Epidermal melanocyte (primary cell): ENCODE measurements around the gene MET.
"Not testable (repeated sequence)": the region's sequence is repeated elsewhere in the genome, so short reads cannot be mapped to it uniquely, and the experiment has no call there.

Experiments
- DNase-seq: peaks from one replicate; pipeline ENCODE4 v3.0.0; 2011; ENCODE audit warnings: low spot score; ENCODE audit not compliant: insufficient read length

Gene MET

GRCh38 chr7:116751070-116751469 lies 79.1 kb downstream of the MET start:
- not testable (repeated sequence) for DNase-seq

GRCh38 chr7:116752305-116753074 lies 80.5 kb downstream of the MET start:
- no peak for DNase-seq

DNA sequence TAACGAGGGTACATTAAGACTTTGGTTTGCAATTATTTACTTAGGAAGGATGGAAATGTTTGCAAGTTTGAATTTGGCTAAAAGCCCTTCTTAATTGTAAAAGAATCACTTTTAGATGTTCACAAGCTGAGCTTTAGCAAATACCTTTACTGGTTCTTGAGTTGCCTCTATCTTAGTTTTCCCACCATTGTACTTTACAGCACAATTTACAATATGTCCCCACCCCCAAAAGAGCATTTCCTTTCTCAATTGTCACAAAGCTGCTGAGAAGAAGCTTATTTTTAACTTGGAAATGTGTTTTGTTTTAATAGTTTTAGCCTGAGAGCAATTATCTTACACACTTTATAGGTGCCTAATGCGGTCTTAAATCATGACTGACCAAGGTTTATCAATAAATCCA lies 81.1 kb downstream of the MET start:
- no peak for DNase-seq

- DNase-seq: no peak
These were observed 82.2 kb downstream of the MET start for GRCh38 chr7:116754186-116754585.

DNA sequence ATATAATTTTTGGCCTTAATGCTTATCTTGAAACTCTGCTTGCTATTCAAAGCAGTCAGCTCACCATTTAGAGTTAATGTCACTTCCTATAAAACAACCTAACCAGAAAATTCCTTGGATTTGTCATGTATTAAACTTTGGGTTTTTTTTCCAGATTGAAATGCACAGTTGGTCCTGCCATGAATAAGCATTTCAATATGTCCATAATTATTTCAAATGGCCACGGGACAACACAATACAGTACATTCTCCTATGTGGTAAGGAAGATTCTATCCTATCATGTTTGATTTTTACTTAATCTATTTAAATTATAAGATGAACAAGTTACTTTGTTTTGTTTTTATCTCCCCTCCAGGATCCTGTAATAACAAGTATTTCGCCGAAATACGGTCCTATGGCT lies 85.3 kb downstream of the MET start:
- no peak for DNase-seq

DNA sequence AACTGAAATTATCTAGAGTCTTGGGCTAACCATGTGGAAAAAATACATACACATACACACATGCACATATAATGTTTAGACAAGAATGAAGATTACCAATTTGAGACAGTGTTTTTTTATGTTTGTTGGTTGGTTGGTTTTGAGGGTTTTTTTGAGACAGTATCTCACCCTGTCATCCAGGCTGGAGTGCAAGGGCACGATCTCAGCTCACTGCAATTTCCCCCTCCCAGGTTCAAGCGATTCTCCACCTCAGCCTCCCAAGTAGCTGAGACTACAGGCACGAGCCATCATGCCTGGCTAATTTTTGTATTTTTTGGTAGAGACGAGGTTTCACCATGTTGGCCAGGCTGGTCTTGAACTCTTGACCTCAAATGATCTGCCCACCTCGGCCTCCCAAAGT lies 87.6 kb downstream of the MET start:
- DNase-seq: not testable (repeated sequence)

DNA sequence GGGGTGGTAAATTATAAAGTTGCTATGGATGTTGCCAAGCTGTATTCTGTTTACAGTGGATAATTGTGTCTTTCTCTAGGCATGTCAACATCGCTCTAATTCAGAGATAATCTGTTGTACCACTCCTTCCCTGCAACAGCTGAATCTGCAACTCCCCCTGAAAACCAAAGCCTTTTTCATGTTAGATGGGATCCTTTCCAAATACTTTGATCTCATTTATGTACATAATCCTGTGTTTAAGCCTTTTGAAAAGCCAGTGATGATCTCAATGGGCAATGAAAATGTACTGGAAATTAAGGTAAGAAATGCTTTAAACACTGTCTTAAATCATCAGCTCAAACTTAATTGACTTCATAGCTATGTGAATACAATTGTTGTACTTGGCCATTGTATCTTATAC lies 91.0 kb downstream of the MET start:
- DNase-seq: no peak

GRCh38 chr7:116763647-116764046 lies 91.7 kb downstream of the MET start:
- no peak for DNase-seq

DNA sequence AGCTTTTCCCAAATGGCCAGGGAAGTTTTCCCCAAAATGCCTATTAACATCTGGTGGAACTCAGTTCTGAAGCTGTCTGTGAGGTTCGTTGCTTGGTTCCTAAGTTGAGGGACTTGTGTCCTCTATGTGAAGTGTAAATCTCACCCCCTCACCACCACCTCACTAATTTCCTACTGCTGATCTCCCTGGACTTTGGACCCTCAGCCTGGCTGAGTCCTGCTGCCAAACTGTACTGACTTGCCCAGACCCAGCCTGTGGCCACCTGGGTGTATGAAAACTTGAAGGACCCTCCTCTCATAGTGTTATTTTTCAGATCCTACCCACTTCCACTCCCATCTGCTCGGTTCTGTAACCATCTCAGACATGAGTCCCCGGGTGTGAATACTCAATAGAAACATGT lies 94.9 kb downstream of the MET start:
- DNase-seq: no peak

DNA sequence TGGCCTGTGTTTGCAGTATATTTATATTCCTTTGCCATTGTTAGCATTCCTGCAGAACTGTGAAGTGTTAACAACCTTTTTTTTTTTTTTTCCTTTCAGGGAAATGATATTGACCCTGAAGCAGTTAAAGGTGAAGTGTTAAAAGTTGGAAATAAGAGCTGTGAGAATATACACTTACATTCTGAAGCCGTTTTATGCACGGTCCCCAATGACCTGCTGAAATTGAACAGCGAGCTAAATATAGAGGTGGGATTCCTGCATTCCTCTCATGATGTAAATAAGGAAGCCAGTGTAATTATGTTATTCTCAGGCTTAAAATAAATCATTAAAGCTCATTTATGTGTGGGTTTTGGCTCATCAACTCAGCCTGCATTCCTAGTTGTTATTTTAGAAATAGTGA lies 97.5 kb downstream of the MET start:
- no peak for DNase-seq

DNA sequence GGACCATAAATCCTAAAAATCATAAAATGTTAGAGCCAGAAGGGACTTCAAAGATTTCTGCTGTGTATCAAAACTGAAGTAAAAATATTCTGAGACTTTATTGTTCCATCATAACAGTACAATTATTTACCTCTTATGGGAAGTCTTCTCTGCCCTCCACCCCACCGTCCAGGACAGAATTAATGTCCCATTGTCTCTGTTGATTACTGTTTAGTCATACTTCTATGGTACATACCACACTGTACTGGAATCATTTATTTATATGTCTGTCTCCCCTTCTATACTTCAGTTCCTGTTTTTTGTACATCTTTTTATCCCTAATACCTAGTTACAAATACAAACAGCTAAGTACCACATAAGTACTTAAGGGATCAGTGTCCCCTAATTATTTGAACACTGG lies 98.9 kb downstream of the MET start:
- no peak for DNase-seq

- DNase-seq: no peak
These were observed 99.6 kb downstream of the MET start for GRCh38 chr7:116771640-116772039.

- DNase-seq: no peak
These were observed 100.4 kb downstream of the MET start for GRCh38 chr7:116772423-116772863.

DNA sequence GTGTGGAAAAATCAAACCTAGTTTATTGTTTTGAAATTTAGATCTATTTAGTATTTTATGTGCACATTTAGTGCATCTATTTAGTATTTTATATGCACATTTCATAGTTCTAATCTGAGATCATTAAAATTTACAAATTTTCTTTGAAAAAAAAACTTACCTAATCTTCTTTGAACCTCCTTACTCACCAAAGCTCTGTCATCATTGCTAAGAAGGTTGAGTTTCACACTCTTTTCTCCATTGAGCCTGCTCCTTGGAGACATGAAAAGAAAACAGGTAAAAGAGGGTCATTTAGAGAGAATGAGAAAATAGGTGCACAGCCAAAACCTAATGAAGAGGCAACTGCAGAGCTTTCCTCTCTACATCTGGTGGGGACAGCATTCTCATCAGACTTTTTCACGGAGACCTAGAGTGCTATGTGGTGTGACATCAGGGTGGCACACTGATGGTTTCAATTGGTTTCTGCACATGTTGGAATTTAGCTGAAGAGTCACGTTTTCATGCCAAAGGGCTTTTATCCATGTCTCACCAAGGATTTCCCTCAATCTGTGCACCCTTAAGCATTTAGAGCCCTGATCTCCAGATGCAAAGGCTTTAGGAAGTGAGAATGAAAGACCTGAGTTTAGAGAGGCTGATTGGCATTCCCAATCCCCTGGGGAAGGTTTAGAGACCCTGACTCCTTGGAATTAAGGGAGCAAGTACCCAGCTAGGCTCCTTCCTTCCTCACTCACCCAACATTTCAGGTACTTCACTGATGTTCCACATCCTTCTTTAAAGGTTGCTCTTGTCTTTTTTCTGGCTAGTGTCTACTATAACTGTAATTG lies 101.1 kb downstream of the MET start:
- no peak for DNase-seq

GRCh38 chr7:116776046-116776445 lies 104.0 kb downstream of the MET start:
- DNase-seq: no peak

DNA sequence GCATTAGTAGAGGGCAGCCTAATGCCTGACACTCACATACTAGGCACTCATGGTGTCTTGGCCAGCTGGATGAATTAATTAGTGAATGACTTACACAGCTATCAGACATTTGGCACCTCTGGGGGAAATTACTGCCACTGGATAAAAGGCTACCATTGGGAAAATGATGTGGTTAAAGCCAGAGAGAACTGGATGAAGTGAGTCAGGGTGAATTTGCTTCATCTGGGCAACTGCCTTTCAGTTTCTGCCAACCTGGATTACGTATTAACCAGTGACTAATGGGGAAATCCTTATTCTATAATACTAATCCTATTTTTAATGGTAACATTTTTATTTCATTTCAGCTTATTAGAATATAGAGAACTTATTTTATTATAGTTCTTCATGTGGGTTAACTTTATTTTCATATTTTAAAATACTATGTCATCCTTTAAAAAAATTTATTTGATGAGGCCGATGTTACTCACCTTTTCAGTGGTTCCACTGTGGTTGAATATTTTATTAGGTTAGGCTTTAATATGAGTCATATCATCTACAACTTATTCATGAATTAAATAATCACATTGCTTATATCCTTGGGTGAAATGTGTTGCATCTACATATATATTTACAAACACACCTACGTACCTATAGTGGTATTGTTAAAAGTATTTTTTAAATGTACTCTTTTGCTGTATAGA lies 104.8 kb downstream of the MET start:
- no peak for DNase-seq

GRCh38 chr7:116777651-116778281 lies 105.8 kb downstream of the MET start:
- DNase-seq: no peak

DNA sequence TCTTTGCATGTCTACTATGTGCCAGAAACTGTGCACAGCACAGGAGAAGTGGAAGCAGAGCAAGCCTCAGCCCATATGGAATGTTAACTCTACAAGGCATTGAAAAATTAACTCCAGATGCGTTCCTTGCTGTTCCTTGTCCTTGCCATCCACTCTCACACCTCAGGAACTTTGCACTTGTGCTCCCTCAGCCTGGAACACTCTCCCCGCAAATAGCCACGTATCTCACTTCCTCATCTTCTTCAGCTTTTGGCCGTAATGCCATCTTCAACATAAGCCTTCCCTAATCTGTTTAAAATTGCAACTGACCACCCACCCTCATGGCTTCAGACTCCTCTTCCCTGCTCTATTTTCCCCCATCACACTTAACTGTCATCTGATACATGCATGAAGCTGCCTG lies 107.2 kb downstream of the MET start:
- no peak for DNase-seq

DNA sequence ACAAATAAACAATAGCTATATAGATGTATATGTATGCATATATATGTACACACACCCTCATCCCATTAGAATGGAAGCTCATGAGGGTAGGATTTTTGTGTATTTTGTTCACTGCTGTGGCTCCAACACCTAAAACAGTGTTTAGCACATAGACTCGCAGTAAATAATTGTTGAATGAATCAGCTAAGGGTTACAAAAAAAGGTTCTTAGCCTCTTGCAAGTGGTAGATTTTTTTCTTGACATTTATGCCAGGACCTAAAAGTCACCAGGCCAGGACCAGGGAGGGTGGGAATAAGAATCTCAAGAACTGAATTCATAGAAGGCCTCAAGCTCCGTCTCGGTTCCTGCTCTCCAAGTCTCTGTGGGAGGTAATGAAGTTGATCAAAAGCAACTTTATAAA lies 107.9 kb downstream of the MET start:
- DNase-seq: no peak

DNA sequence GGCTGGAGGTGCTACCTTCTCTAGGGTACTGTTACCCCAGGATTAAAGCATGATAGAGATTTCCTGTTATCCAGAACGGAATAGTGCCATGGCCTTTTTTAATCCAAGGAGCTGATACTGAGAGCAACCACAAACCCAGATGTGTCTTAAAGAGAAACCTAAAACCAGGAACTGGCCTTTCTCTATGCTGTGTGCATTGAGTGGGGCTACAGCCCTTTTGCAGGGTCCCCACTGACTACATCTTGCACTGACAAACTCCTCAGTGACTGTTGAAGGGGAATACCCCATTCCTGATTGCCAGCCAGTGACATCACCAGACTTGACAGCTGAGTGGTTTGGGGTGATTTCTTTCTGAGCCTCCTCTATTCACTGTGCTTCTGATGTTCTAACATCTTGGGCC lies 108.5 kb downstream of the MET start:
- DNase-seq: no peak

DNA sequence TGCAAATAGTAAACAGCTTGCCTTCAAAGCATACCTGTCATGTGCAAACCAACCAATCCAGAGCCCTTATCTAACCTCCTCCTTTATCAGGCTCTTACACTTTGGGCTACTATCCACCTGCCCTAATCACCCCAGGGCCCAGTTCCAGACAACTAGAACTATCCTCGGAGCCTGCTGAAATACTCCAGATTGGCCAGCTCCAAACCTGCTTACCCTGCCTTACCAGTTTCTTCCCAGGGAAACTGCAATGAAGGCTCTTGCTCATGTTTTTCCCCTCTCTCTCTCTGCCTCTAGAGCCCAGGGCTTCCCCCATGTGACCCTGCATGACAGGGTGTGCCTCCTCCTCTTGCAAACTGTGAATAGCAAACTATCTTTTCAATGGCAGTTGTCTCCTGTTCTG lies 109.0 kb downstream of the MET start:
- no peak for DNase-seq

- DNase-seq: no peak
These were observed 109.6 kb downstream of the MET start for GRCh38 chr7:116781584-116781983.
